ENCODE measurements around the gene RHBDD3. TPM values are rescaled to one million over a fixed set of nuclear protein-coding genes. Genes with fewer than 3 reads are reported as not detected.

The RHBDD3 gene
- total RNA-seq, 1 donor from 2014 or later = 48.0 TPM

GRCh38 chr22:29270475-29271271, 2.9 kb upstream of the RHBDD3 start:
- intact Hi-C loops (cut with micrococcal nuclease) = no loop called here

GRCh38 chr22:29269731-29270474, 2.1 kb upstream of the RHBDD3 start:
- intact Hi-C loops (cut with micrococcal nuclease) = loop anchor here (2.0 to 5.0 kb wide), 6 partner anchors 37 to 528 kb away; partner anchors contain the start of genes AP1B1, CCDC117, CHEK2 and GAS2L1

DNA sequence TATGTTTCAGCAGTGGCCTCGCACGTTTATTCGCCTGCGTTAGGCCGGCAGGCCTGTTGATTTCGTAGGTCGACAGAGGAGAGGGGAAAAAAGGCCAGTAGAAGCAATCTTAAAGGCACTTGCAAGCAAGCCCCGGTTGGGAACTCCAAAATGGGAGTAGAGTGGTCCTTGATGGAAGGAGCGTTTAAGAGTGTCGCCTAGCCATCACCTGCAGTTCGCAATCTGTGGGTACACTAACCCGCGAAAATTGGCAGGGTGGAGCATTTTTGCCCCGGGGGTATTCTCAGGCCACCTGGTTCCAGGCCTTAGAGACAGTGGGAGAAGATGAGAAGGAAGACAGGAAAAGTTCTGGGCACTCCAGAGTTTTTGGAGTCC, 1.4 kb upstream of the RHBDD3 start:
- intact Hi-C loops (cut with micrococcal nuclease) = loop anchor here (2.0 to 5.0 kb wide), 6 partner anchors 38 to 527 kb away; partner anchors contain the start of genes AP1B1, CCDC117, CHEK2 and GAS2L1

GRCh38 chr22:29268511-29269229, 889 bp upstream of the RHBDD3 start:
- intact Hi-C loops (cut with micrococcal nuclease) = loop anchor here (2.0 to 5.0 kb wide), 6 partner anchors 38 to 526 kb away; partner anchors contain the start of genes AP1B1, CCDC117, CHEK2 and GAS2L1

DNA sequence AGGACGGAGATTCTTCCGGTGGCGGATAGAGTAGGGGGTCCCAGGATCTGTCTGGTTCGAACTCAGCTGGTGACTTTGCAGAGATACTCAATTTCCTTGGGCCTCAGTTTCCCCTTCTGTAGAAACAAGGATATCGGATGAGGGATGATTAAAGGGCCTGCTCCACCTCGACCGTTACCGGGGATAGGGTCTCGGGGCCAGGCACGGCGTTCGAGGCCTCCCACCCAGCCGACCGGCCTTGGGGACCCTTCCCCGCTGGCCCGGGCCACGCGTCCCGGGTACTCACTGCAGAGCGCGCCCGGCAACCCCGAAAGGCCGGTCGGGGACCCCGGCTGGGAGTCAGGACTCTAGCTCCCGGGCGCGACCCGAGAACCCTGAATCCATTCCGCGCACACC, 321 bp downstream of the RHBDD3 start:
- intact Hi-C loops (cut with micrococcal nuclease) = loop anchor here (1.0 to 5.0 kb wide), 3 partner anchors 286 to 525 kb away; partner anchors contain the start of genes CHEK2, HSCB and THOC5

DNA sequence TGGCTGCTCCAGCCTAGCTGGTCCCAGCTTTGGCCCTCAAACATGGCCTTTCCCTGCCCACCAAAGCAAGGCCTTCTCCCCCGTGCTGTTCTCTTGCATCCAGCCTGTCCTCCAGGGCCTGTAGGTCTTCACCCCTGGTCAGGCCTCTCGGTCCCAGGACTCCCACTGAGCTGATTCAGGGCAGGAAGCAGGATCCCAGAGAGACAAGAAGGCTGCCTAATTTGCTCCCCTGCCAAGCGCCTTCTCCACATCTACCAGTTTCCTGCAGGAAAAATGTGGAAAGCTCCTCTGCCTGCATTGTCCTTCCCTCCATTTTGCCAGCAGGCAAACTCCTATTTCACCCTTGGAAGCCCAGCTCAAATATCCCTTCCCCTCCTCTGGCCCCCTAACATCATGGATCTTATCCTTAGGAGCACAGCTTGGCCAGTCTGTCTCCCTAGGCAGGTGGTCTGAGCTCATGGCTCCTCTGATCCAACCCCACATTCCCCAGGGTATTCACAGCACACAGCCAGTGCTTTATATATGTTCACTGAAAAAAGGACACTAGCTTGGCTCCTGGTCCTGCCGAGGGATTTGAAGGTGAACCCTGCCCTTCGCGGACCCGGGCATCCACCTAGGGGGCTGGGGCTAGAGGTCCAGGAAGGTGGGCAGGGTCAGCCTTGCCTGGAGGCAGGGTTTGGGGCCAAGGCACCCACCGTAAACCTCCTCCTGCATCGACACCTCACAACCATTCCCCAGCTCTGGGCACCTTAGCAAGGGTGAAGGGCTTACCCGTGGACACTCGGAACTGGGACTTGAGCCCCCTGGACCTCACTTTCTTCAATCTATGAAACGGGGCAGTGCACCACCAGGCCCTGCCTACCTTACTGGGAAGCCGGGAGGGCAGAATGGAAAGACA, 968 bp downstream of the RHBDD3 start:
- intact Hi-C loops (cut with micrococcal nuclease) = loop anchor here (1.0 to 5.0 kb wide), 4 partner anchors 286 to 525 kb away; partner anchors contain the start of genes CHEK2, HSCB and THOC5

- intact Hi-C loops (cut with micrococcal nuclease) = loop anchor here (1.0 to 5.0 kb wide), 3 partner anchors 454 to 524 kb away; partner anchors contain the start of genes CHEK2 and HSCB
These were observed 1.9 kb downstream of the RHBDD3 start for GRCh38 chr22:29265929-29266328.

- intact Hi-C loops (cut with micrococcal nuclease) = loop anchor here (5.0 kb wide), 2 partner anchors 453 to 523 kb away; partner anchors contain the start of genes CHEK2 and HSCB
These were observed 2.5 kb downstream of the RHBDD3 start for GRCh38 chr22:29265305-29265704.

DNA sequence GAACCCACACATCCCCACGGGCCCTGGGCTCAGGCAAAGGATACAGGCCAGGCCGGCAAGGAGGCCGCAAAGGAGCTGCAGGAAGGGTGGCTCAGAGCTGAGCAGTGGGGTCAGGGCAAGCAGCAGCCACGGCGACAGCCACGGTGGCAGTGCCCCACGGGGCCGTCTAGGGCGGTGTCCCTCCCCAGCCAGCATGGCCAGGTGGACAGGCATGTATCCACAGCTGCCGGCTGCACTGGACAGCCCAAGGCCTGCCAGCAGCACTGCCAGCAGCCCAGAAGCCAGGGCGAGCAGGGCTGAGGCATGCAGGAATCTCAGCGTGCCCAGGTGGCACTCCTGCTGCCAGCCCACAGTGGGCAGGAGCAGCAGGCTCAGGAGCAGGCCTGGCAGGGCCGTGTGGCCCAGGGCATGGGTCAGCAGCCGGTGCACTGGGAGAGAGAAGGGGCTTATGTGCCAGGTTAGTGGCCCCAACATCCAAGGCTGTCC, 3.9 kb downstream of the RHBDD3 start:
- intact Hi-C loops (cut with micrococcal nuclease) = no loop called here

DNA sequence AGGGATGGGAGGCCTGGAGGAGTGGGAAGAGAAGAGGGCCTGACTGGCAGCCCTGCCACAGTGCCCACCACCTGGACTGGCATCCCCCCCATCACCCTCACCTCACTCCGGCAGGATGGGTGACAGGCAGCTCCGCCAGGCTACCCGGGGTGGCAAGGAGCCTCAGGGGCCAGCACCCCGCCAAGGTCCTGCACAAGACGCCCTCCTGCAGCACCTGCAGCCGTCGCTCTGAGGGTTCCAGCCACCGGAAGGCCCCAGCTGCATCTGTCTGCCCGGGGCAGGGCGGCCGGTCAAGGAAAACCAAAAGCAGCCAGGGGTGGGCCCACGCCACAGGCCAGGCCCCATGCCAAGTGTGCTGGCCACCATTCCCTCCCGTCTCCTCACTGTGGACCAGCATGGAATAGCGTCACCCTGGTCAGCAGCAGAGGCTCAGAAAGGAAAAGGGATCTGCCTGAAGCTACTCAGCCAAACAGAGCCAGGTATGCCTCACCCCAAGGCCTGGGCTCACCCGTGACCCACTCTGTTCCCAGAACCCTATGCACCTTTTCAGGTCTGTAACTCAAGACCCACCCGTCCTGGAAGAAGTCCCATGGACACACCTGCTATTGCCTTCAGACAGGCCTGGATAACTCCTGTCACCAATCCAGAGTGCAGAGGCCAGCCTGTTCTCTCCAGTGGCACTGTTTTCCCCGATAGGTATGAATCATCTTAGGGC, 7.0 kb downstream of the RHBDD3 start:
- intact Hi-C loops (cut with micrococcal nuclease) = no loop called here

- intact Hi-C loops (cut with micrococcal nuclease) = no loop called here
These were observed 7.7 kb downstream of the RHBDD3 start for GRCh38 chr22:29260031-29260560.

- intact Hi-C loops (cut with micrococcal nuclease) = no loop called here
These were observed 8.4 kb downstream of the RHBDD3 start for GRCh38 chr22:29259253-29259899.

- intact Hi-C loops (cut with micrococcal nuclease) = no loop called here
These were observed 9.2 kb downstream of the RHBDD3 start for GRCh38 chr22:29258407-29259252.

DNA sequence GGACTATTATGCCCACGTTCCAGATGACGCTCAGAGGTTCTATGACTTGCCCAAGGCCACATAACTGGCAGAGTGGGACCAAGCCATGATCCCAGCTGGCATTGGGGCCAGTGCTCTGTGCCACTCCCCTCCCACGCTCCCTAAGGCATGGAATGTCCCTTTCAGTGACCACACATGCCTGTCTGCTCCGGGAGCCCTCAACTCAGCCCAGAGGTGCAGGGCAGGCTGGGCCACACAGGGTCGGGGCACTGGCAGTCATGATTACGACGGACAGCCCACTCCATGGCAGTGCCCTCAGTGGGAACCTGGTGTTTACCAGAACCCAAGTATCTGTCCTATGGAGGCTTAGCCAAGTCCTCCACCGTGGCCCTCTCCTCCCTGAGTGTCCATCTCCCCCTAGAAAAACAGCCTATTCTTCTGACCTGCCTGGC, 10.0 kb downstream of the RHBDD3 start:
- intact Hi-C loops (cut with micrococcal nuclease) = no loop called here

GRCh38 chr22:29256606-29257325, 11.0 kb downstream of the RHBDD3 start:
- intact Hi-C loops (cut with micrococcal nuclease) = no loop called here

- intact Hi-C loops (cut with micrococcal nuclease) = no loop called here
These were observed 12.6 kb downstream of the RHBDD3 start for GRCh38 chr22:29255064-29255621.

DNA sequence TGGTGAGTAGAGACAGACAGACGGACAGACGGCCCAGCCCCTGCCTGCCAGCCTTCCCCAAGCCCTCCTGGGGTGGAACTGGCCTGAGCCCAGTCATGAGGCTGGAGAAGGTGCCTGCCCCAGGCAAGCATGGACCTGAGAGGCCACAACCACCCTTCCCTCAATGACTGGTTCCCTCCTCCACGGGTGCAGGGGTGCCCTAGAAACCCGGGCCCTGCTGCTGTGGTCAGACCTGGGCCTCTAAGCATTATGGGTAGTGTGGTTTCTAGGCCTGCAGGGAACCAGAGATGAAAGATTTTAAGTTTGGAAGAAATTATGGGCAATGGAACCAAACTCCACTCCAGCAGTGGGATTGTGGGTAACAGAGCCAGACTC, 13.5 kb downstream of the RHBDD3 start:
- intact Hi-C loops (cut with micrococcal nuclease) = no loop called here

Measured in T-helper 1 cell treated with Interleukin-12 subunit alpha and Interleukin-12 subunit beta and Interleukin-4 antibody, amounts not matched to agents 30 ng/mL and 1 ng/mL, for 36 hours (primary cell).